ENCODE results near the gene ITGA11. TPM values are rescaled to one million over a fixed set of nuclear protein-coding genes. Genes with fewer than 3 reads are reported as not detected.

Gene ITGA11
- total and polyA plus RNA-seq, 4 experiments from 2014 or later: not detected

DNA sequence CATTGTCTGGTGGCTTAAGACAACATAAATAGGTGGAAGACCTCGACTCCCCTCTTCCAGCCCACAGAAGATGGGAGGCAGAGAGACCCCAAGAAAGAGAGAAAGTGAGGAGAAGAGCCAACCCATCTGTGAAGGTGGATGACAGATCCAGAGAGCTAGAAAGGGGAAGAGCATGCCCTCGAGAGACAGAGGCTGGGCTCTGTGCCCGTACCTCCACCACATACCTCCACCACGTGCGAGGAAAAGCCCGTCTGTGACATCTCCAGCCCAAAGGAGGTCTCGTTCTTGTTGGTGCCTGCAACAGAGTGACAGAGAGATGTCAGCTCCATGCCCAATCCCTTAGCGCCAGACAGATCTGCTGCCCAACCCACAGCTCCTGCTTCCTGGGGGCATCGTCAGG lies 83.4 kb downstream of the ITGA11 start:
- CTCF ChIA-PET (ENCODE audit: partially characterized antibody): interaction anchor here (1.2 kb wide), 1 partner anchor 34 kb away, joined by 4 read pairs; no protein-coding TSS in a partner anchor
- no peak for DNase-seq

DNA sequence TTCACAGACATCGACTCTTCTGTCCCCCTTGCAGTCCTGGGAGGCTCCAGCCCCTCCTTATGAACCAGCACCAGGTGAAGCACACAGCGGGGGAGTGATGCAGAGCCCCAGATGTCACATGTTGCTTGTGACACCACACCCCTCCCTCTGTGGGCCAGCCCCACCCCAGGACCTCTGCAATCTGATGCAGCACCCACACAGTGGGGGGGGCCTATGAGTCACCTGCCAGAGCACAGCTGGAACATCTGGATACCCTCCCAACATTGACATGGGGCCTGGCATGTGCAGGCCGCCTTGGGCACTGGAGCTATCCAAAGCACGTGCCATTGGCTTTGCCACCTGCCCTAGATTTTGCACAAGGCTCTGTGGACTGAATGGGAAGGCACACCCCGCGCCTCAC lies 83.9 kb downstream of the ITGA11 start:
- Mint-ChIP-seq H3K27me3 (peaks cover 3 to 4% of the 10 kb centered on the region in 2 donors), H3K4me3 (no peak overlapping the region), H3K36me3 (no peaks in the 10 kb centered on the region), H3K9me3 (peaks cover 0 to 2% (median 0%) of the 10 kb centered on the region in 8 donors), H3K27ac (no peak overlapping the region), H3K4me1 (no peaks in the 10 kb centered on the region)
- Histone ChIP-seq H3K27me3 (ENCODE audit: insufficient read depth, low read length) (no peaks in the 10 kb centered on the region), H3K36me3 (ENCODE audit: insufficient read depth, low read length) (no peaks in the 10 kb centered on the region), H3K4me3 (ENCODE audit: low read length in 2 of 2) (no peak overlapping the region), H3K4me1 (ENCODE audit: insufficient read depth, low read length) (no peaks in the 10 kb centered on the region), H3K27ac (ENCODE audit: low read depth, low read length) (no peak overlapping the region), H3K9me3 (ENCODE audit: control insufficient read depth in 1 of 2, low read length in 2 of 2) (no peaks in the 10 kb centered on the region)
- ChIA-PET CTCF (ENCODE audit: partially characterized antibody) (no interaction called here), POLR2A (ENCODE audit: partially characterized antibody) (no interaction called here)
- DNase-seq: no peak
- intact Hi-C loops (cut with micrococcal nuclease): no loop called here

More for the DNA sequence above, 83.4 kb downstream of the ITGA11 start:
- no peaks in the 10 kb centered on the region for H3K27me3 ChIP-seq (ENCODE audit: insufficient read depth, low read length)
- Mint-ChIP-seq H3K27me3 (peaks cover 3 to 4% of the 10 kb centered on the region in 2 donors), H3K36me3 (no peaks in the 10 kb centered on the region), H3K4me1 (no peaks in the 10 kb centered on the region), H3K4me3 (no peak overlapping the region), H3K9me3 (peaks cover 0 to 2% (median 0%) of the 10 kb centered on the region in 8 donors), H3K27ac (no peak overlapping the region)
- no peaks in the 10 kb centered on the region for H3K9me3 ChIP-seq (ENCODE audit: control insufficient read depth in 1 of 2, low read length in 2 of 2)
- no peak overlapping the region for H3K4me3 ChIP-seq (ENCODE audit: low read length in 2 of 2)
- H3K36me3 ChIP-seq (ENCODE audit: insufficient read depth, low read length): no peaks in the 10 kb centered on the region
- intact Hi-C loops (cut with micrococcal nuclease): no loop called here
- no peaks in the 10 kb centered on the region for H3K4me1 ChIP-seq (ENCODE audit: insufficient read depth, low read length)
- POLR2A ChIA-PET (ENCODE audit: partially characterized antibody): no interaction called here
- H3K27ac ChIP-seq (ENCODE audit: low read depth, low read length): no peak overlapping the region

- H3K27ac Mint-ChIP-seq: no peak overlapping the region
- Histone ChIP-seq H3K4me3 (ENCODE audit: low read length in 2 of 2) (no peak overlapping the region), H3K36me3 (ENCODE audit: insufficient read depth, low read length) (no peaks in the 10 kb centered on the region), H3K4me1 (ENCODE audit: insufficient read depth, low read length) (no peaks in the 10 kb centered on the region), H3K27me3 (ENCODE audit: insufficient read depth, low read length) (no peaks in the 10 kb centered on the region), H3K9me3 (ENCODE audit: control insufficient read depth in 1 of 2, low read length in 2 of 2) (no peaks in the 10 kb centered on the region), H3K27ac (ENCODE audit: low read depth, low read length) (no peak overlapping the region)
- H3K36me3 Mint-ChIP-seq: no peaks in the 10 kb centered on the region
- no peaks in the 10 kb centered on the region for H3K4me1 Mint-ChIP-seq
- ChIA-PET POLR2A (ENCODE audit: partially characterized antibody) (no interaction called here), CTCF (ENCODE audit: partially characterized antibody) (no interaction called here)
- intact Hi-C loops (cut with micrococcal nuclease): no loop called here
- no peak for DNase-seq
- H3K9me3 Mint-ChIP-seq: peaks cover 0 to 2% (median 0%) of the 10 kb centered on the region in 8 donors
- no peak overlapping the region for H3K4me3 Mint-ChIP-seq
- H3K27me3 Mint-ChIP-seq: peaks cover 3 to 4% of the 10 kb centered on the region in 2 donors
Measured at GRCh38 chr15:68347392-68347791, 84.6 kb downstream of the ITGA11 start.

DNA sequence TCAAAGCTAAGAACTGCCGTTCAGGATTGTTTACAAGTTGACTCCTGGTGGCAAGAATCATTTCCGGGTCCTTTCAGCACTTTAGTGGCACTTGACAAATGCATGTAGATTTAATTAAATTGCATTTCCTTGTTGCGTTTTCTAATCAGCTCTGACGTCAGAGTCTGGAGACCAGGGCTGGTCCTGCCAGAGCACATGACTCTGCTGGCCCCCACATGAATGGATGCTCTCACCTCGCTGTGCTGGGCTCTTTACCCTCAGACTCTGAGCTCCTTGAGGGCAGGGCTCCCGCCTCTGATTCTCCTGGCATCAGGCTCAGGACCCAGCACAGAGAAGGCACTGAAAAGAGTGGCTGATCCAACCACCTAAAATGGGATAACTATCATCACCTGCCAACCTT lies 85.0 kb downstream of the ITGA11 start:
- ChIA-PET POLR2A (ENCODE audit: partially characterized antibody) (no interaction called here), CTCF (ENCODE audit: partially characterized antibody) (interaction anchor here (0.6 kb wide), 1 partner anchor 61 kb away, joined by 3 read pairs; no protein-coding TSS in a partner anchor)
- Histone ChIP-seq H3K27me3 (ENCODE audit: insufficient read depth, low read length) (no peaks in the 10 kb centered on the region), H3K9me3 (ENCODE audit: control insufficient read depth in 1 of 2, low read length in 2 of 2) (no peaks in the 10 kb centered on the region), H3K4me1 (ENCODE audit: insufficient read depth, low read length) (no peaks in the 10 kb centered on the region), H3K36me3 (ENCODE audit: insufficient read depth, low read length) (no peaks in the 10 kb centered on the region), H3K27ac (ENCODE audit: low read depth, low read length) (no peak overlapping the region), H3K4me3 (ENCODE audit: low read length in 2 of 2) (no peak overlapping the region)
- no peaks in the 10 kb centered on the region for H3K4me1 Mint-ChIP-seq
- no peak overlapping the region for H3K27ac Mint-ChIP-seq
- peaks cover 3 to 4% of the 10 kb centered on the region in 2 donors for H3K27me3 Mint-ChIP-seq
- DNase-seq: no peak
- intact Hi-C loops (cut with micrococcal nuclease): no loop called here
- H3K4me3 Mint-ChIP-seq: no peak overlapping the region
- peaks cover 0 to 2% (median 0%) of the 10 kb centered on the region in 8 donors for H3K9me3 Mint-ChIP-seq
- no peaks in the 10 kb centered on the region for H3K36me3 Mint-ChIP-seq

DNA sequence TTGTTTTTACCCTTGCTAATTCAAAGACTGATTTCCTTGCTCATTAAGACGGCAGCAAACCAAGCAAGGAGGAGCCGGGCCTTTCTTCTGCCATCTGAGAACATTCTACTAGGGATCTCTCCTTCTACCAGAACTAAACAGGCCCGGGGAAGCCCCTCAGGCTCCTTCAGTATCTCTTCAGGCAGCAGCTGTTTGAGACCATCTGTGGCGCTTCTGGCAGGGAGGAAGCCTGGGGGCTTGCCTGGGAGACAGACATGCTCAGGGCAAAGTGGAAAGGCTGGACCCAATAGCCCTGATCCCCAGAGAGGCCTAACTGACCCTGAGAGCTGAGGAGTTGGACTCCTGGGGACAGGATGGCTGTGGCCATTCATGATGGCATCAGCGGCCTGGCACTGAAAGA lies 86.5 kb downstream of the ITGA11 start:
- Histone ChIP-seq H3K27ac (ENCODE audit: low read depth, low read length) (no peak overlapping the region), H3K4me1 (ENCODE audit: insufficient read depth, low read length) (no peaks in the 10 kb centered on the region), H3K9me3 (ENCODE audit: control insufficient read depth in 1 of 2, low read length in 2 of 2) (no peaks in the 10 kb centered on the region), H3K27me3 (ENCODE audit: insufficient read depth, low read length) (no peaks in the 10 kb centered on the region), H3K4me3 (ENCODE audit: low read length in 2 of 2) (no peak overlapping the region), H3K36me3 (ENCODE audit: insufficient read depth, low read length) (no peaks in the 10 kb centered on the region)
- POLR2A ChIA-PET (ENCODE audit: partially characterized antibody): no interaction called here
- H3K4me1 Mint-ChIP-seq: no peaks in the 10 kb centered on the region
- CTCF ChIA-PET (ENCODE audit: partially characterized antibody): interaction anchor here (0.9 kb wide), 1 partner anchor 11 kb away, joined by 4 read pairs; no protein-coding TSS in a partner anchor
- H3K9me3 Mint-ChIP-seq: peaks cover 0 to 2% (median 0%) of the 10 kb centered on the region in 8 donors
- no peak overlapping the region for H3K27ac Mint-ChIP-seq
- H3K27me3 Mint-ChIP-seq: peaks cover 3 to 4% of the 10 kb centered on the region in 2 donors
- no peaks in the 10 kb centered on the region for H3K36me3 Mint-ChIP-seq
- intact Hi-C loops (cut with micrococcal nuclease): no loop called here
- H3K4me3 Mint-ChIP-seq: no peak overlapping the region
- DNase-seq: no peak

DNA sequence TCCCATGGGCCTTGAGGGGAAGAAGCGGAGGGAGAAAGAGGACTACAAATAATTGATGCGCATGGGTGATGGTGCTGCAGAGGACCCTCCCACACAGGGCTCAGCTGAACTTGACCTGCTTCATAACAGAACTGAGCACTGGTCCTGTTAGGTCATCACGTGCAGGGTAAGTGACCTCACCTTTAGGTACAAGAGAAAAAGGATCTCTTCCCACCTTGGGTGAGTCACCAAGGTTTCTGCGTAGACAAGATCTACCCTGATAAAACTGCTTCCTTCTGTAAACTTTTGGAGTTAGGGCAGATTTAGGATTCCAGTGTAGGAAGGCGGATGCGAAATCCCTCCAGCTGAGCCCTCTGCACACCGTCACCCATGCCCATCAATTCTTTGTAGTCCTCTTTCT lies 87.4 kb downstream of the ITGA11 start:
- CTCF ChIA-PET (ENCODE audit: partially characterized antibody): no interaction called here
- H3K4me3 Mint-ChIP-seq: no peak overlapping the region
- Histone ChIP-seq H3K9me3 (ENCODE audit: control insufficient read depth in 1 of 2, low read length in 2 of 2) (no peaks in the 10 kb centered on the region), H3K27ac (ENCODE audit: low read depth, low read length) (no peak overlapping the region), H3K4me1 (ENCODE audit: insufficient read depth, low read length) (no peaks in the 10 kb centered on the region), H3K27me3 (ENCODE audit: insufficient read depth, low read length) (no peaks in the 10 kb centered on the region), H3K4me3 (ENCODE audit: low read length in 2 of 2) (no peak overlapping the region), H3K36me3 (ENCODE audit: insufficient read depth, low read length) (no peaks in the 10 kb centered on the region)
- no peak overlapping the region for H3K27ac Mint-ChIP-seq
- peaks cover 3 to 4% of the 10 kb centered on the region in 2 donors for H3K27me3 Mint-ChIP-seq
- H3K9me3 Mint-ChIP-seq: peaks cover 0 to 2% (median 0%) of the 10 kb centered on the region in 8 donors
- no peaks in the 10 kb centered on the region for H3K36me3 Mint-ChIP-seq
- intact Hi-C loops (cut with micrococcal nuclease): no loop called here
- no peaks in the 10 kb centered on the region for H3K4me1 Mint-ChIP-seq
- no peak for DNase-seq
- POLR2A ChIA-PET (ENCODE audit: partially characterized antibody): no interaction called here

GRCh38 chr15:68343579-68344225 lies 88.3 kb downstream of the ITGA11 start:
- Mint-ChIP-seq H3K4me1 (no peaks in the 10 kb centered on the region), H3K9me3 (peaks cover 0 to 2% (median 0%) of the 10 kb centered on the region in 8 donors), H3K36me3 (no peaks in the 10 kb centered on the region), H3K27ac (no peak overlapping the region), H3K27me3 (peaks cover 3 to 4% of the 10 kb centered on the region in 2 donors), H3K4me3 (no peak overlapping the region)
- DNase-seq: no peak
- Histone ChIP-seq H3K27ac (ENCODE audit: low read depth, low read length) (no peak overlapping the region), H3K27me3 (ENCODE audit: insufficient read depth, low read length) (no peaks in the 10 kb centered on the region), H3K4me3 (ENCODE audit: low read length in 2 of 2) (no peak overlapping the region), H3K36me3 (ENCODE audit: insufficient read depth, low read length) (no peaks in the 10 kb centered on the region), H3K9me3 (ENCODE audit: control insufficient read depth in 1 of 2, low read length in 2 of 2) (no peaks in the 10 kb centered on the region), H3K4me1 (ENCODE audit: insufficient read depth, low read length) (no peaks in the 10 kb centered on the region)
- ChIA-PET POLR2A (ENCODE audit: partially characterized antibody) (no interaction called here), CTCF (ENCODE audit: partially characterized antibody) (interaction anchor here (0.8 kb wide), 1 partner anchor 18 kb away, joined by 3 read pairs; no protein-coding TSS in a partner anchor)
- intact Hi-C loops (cut with micrococcal nuclease): no loop called here
